ENCODE results near the gene SERPINB10. TPM values are rescaled to one million over a fixed set of nuclear protein-coding genes. Genes with fewer than 3 reads are reported as not detected.

Gene SERPINB10
- total and polyA plus RNA-seq, 9 of the 15 experiments (the other 6 are each of a cell fraction or from before 2014, with no cell fraction given) = not detected

DNA sequence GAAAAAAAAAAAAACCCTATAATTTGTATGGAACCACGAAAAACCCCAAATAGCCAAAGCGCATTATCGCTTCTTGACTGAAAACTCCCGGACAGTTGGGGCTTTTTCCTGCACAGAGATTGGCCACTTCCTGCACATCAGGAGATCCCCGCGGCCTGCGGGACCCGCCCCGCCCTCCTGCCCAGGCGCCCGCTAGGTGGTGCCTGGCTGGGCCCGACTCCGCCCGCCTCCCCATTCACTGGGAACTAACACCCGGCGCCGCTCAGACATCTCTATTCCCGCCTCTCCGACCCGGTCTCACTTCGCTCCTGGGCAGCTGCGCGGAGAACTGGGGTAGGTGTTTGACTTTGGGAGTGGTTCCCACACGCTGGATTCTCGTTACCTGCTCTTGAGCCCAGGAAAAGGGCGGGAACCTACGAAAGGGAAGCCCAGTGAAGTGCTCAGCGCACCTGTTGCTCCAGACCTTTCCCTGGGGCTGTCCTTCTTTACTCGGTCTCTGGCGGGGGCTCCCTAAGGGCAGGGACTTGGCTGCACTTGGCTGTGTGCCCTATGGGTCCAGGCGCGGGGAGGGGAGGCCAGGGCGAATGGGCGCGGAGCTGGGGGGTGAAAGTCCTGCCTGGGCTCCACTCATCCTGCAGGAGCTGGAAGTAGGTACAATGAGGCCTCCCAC is 41.4 kb downstream of the SERPINB10 start, which contains the start of gene HMSD (continued):
- TF ChIP-seq ETV6 (IDR thresholded peaks at IDR 0.05; ENCODE audit: borderline replicate concordance in 1 of 2, low read depth in 2 of 2, low read length in 1 of 2) (no peak), ETV6 (CRISPR knock-in tag; IDR thresholded peaks at IDR 0.05; ENCODE audit: borderline replicate concordance) (no peak), CHD1 (IDR thresholded peaks at IDR 0.05; ENCODE audit: low read length) (no peak), DMBX1 (CRISPR knock-in tag; IDR thresholded peaks at IDR 0.05; ENCODE audit: borderline replicate concordance) (no peak), POLR2B (IDR thresholded peaks at IDR 0.05; ENCODE audit: low read depth, partially characterized antibody) (no peak), ZNF586 (CRISPR knock-in tag; conservative IDR thresholded peaks at IDR 0.05) (no peak), ZC3H11A (IDR thresholded peaks at IDR 0.05; ENCODE audit: low read depth, low read length) (no peak), ZNF766 (CRISPR knock-in tag; conservative IDR thresholded peaks at IDR 0.05) (no peak)

DNA sequence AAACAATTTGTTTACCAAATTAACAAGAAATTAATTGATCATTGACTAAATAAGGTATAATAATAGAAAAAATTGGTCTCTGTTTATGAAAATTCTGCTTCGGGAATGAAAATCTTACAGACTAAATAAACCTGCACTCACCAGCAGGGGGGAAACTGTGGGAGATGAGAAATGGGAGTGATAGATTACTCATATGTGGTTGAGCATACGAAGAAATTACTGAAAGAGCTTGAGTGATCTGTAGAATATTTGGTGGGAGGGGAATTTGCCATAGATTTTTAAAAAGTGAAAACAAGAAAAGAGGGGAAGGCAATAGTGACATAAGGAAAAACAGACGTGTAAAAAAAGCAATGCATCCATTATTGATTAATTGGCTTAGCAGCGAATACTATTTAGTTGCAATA is 43.5 kb downstream of the SERPINB10 start:
- no peak for DNase-seq (ENCODE audit: extremely low read depth in 1 of 4, low spot score in 3 of 4)
- intact Hi-C loops (cut with micrococcal nuclease) (no loop called here), in situ Hi-C loops (cut with MboI) (no loop called here)
- CTCF ChIA-PET (ENCODE audit: low intra/inter-chr PET ratio) = no interaction called here
- peaks cover 0 to 7% of the 10 kb centered on the region in 2 experiments; a peak in 2 of 5 replicates for H3K4me1 ChIP-seq (replicated peaks in 1 of 2; ENCODE audit: control insufficient read depth in 2 of 2, insufficient read depth in 2 of 2, low read length in 2 of 2)
- no peaks in the 10 kb centered on the region for H3K27me3 ChIP-seq (ENCODE audit: control insufficient read depth in 2 of 2, insufficient read depth in 2 of 2, low read length in 2 of 2)
- H3K9me1 ChIP-seq (ENCODE audit: control insufficient read depth, insufficient read depth, low read length) = no peaks in the 10 kb centered on the region
- no peak overlapping the region for H3K27ac ChIP-seq (ENCODE audit: extremely low read depth, low read depth, low read length)
- H3K4me2 ChIP-seq (ENCODE audit: insufficient read depth, low read length) = no peak overlapping the region
- 7% methylated on average over 4 of the region's 4 CpGs for WGBS (ENCODE audit: insufficient coverage, low coverage, missing lambda C conversion rate)
- no peak for FAIRE-seq
- BruUV-seq (replicated peaks) = no TSS peak
- H3K36me3 ChIP-seq (ENCODE audit: control insufficient read depth, insufficient read depth, low read length) = no peaks in the 10 kb centered on the region
- H3K4me3 ChIP-seq = no peak overlapping the region
- H3K9me3 ChIP-seq (replicated peaks; ENCODE audit: control insufficient read depth, insufficient read depth, low read depth, low read length) = no peaks in the 10 kb centered on the region
- ATAC-seq = no peak
- no peak overlapping the region for H3K9ac ChIP-seq (ENCODE audit: insufficient read depth in 1 of 2, low read depth in 2 of 2, low read length in 2 of 2)
- H3K79me2 ChIP-seq (ENCODE audit: control insufficient read depth, insufficient read depth, low read length) = no peaks in the 10 kb centered on the region
- no peaks in the 10 kb centered on the region for H4K20me1 ChIP-seq (replicated peaks; ENCODE audit: control insufficient read depth, insufficient read depth, low read length)
- no peak overlapping the region for H2AFZ ChIP-seq (ENCODE audit: low read depth, low read length)
- POLR2A ChIA-PET = no interaction called here
- no peak for TF ChIP-seq PHF20 (IDR thresholded peaks at IDR 0.05; ENCODE audit: partially characterized antibody)
